ENCODE data around the gene CD83. TPM values are rescaled to one million over a fixed set of nuclear protein-coding genes. Genes with fewer than 3 reads are reported as not detected.

The CD83 gene
- total and polyA plus RNA-seq, 9 of the 15 experiments (the other 6 are each of a cell fraction or from before 2014, with no cell fraction given) = 2.5 to 4.1 (median 3.4) TPM

DNA sequence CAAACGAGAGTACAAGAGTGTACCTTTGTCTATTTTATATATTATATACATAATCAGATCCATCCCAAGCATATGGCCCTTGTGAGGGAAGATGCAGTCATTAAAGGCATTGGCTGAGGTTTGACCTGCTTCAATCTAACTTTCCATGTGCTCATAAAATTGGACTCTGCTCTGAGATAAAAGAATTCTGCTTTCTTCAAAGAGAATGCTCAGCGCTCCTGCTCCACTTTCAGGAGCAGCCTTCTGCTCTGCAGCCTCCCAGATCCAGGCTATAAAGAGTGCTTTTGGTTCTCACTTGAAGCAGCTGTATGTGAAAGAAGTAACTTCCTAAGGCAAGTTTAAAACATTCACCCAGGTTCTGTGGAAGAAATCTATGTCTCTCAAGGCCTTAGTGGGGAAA is 45.3 kb downstream of the CD83 start (continued):
- TF ChIP-seq, protein P1, sequence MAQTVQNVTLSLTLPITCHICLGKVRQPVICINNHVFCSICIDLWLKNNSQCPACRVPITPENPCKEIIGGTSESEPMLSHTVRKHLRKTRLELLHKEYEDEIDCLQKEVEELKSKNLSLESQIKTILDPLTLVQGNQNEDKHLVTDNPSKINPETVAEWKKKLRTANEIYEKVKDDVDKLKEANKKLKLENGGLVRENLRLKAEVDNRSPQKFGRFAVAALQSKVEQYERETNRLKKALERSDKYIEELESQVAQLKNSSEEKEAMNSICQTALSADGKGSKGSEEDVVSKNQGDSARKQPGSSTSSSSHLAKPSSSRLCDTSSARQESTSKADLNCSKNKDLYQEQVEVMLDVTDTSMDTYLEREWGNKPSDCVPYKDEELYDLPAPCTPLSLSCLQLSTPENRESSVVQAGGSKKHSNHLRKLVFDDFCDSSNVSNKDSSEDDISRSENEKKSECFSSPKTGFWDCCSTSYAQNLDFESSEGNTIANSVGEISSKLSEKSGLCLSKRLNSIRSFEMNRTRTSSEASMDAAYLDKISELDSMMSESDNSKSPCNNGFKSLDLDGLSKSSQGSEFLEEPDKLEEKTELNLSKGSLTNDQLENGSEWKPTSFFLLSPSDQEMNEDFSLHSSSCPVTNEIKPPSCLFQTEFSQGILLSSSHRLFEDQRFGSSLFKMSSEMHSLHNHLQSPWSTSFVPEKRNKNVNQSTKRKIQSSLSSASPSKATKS (CRISPR knock-in tag; IDR thresholded peaks at IDR 0.05) = no peak
- no peak for TF ChIP-seq RHOXF2B (CRISPR knock-in tag; conservative IDR thresholded peaks at IDR 0.05)

- FAIRE-seq = no peak
- Histone ChIP-seq H3K9ac (ENCODE audit: insufficient read depth in 1 of 2, low read depth in 2 of 2, low read length in 2 of 2) (no peak overlapping the region), H3K27me3 (ENCODE audit: control insufficient read depth in 2 of 2, insufficient read depth in 2 of 2, low read length in 2 of 2) (peaks cover 0 to 8% of the 10 kb centered on the region in 2 experiments; a peak in 2 of 5 replicates), H3K4me3 (no peak overlapping the region), H3K4me2 (ENCODE audit: insufficient read depth, low read length) (no peak overlapping the region), H4K20me1 (replicated peaks; ENCODE audit: control insufficient read depth, insufficient read depth, low read length) (no peaks in the 10 kb centered on the region), H3K4me1 (replicated peaks in 1 of 2; ENCODE audit: control insufficient read depth in 2 of 2, insufficient read depth in 2 of 2, low read length in 2 of 2) (no peaks in the 10 kb centered on the region; a peak in 1 of 5 replicates), H3K27ac (ENCODE audit: extremely low read depth, low read depth, low read length) (no peak overlapping the region), H3K36me3 (ENCODE audit: control insufficient read depth, insufficient read depth, low read length) (no peaks in the 10 kb centered on the region), H2AFZ (ENCODE audit: low read depth, low read length) (no peak overlapping the region), H3K9me1 (ENCODE audit: control insufficient read depth, insufficient read depth, low read length) (no peaks in the 10 kb centered on the region), H3K9me3 (replicated peaks; ENCODE audit: control insufficient read depth, insufficient read depth, low read depth, low read length) (peaks cover 7% of the 10 kb centered on the region; the same call in 1 of the 2 replicates), H3K79me2 (ENCODE audit: control insufficient read depth, insufficient read depth, low read length) (no peaks in the 10 kb centered on the region)
- POLR2A ChIA-PET = interaction anchor here (1.0 kb wide), 1 partner anchor 12 kb away, joined by 4 read pairs; no protein-coding TSS in a partner anchor
- ATAC-seq = no peak
- BruUV-seq (replicated peaks) = no TSS peak
- CTCF ChIA-PET (ENCODE audit: low intra/inter-chr PET ratio) = no interaction called here
- DNase-seq (ENCODE audit: extremely low read depth in 1 of 4, low spot score in 3 of 4) = no peak
- 6% methylated on average over 2 of the region's 2 CpGs for WGBS (ENCODE audit: insufficient coverage, low coverage, missing lambda C conversion rate)
- in situ Hi-C loops (cut with MboI) (no loop called here), intact Hi-C loops (cut with micrococcal nuclease) (no loop called here)
- TF ChIP-seq PRPF4 (IDR thresholded peaks at IDR 0.05; ENCODE audit: insufficient read depth, low read depth, low read length, poor library complexity, severe bottlenecking) (no peak), PCBP2 (IDR thresholded peaks at IDR 0.05; ENCODE audit: low read depth, low read length, poor library complexity, severe bottlenecking) (no peak)
- TF ChIP-seq, protein P2, sequence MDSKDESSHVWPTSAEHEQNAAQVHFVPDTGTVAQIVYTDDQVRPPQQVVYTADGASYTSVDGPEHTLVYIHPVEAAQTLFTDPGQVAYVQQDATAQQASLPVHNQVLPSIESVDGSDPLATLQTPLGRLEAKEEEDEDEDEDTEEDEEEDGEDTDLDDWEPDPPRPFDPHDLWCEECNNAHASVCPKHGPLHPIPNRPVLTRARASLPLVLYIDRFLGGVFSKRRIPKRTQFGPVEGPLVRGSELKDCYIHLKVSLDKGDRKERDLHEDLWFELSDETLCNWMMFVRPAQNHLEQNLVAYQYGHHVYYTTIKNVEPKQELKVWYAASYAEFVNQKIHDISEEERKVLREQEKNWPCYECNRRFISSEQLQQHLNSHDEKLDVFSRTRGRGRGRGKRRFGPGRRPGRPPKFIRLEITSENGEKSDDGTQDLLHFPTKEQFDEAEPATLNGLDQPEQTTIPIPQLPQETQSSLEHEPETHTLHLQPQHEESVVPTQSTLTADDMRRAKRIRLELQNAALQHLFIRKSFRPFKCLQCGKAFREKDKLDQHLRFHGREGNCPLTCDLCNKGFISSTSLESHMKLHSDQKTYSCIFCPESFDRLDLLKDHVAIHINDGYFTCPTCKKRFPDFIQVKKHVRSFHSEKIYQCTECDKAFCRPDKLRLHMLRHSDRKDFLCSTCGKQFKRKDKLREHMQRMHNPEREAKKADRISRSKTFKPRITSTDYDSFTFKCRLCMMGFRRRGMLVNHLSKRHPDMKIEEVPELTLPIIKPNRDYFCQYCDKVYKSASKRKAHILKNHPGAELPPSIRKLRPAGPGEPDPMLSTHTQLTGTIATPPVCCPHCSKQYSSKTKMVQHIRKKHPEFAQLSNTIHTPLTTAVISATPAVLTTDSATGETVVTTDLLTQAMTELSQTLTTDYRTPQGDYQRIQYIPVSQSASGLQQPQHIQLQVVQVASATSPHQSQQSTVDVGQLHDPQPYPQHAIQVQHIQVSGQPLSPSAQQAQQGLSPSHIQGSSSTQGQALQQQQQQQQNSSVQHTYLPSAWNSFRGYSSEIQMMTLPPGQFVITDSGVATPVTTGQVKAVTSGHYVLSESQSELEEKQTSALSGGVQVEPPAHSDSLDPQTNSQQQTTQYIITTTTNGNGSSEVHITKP (IDR thresholded peaks at IDR 0.05; ENCODE audit: partially characterized antibody) = no peak
Observed at GRCh38 chr6:14165091-14165490, 47.5 kb downstream of the CD83 start.

Measured in K562 (cell line).